Erythroblast (primary cell): Measurements from ENCODE around the gene RHOBTB1.

ENCODE experiments used
- GATA1 ChIP-seq: IDR thresholded peaks from 2 replicates; pipeline ENCODE4 v1.6.1; 2011; ENCODE audit warnings: low read depth, mild to moderate bottlenecking, control low read depth, low read length, moderate library complexity
- POLR2A ChIP-seq: IDR thresholded peaks from 2 replicates; pipeline ENCODE4 v1.6.1; 2011; ENCODE audit warnings: mild to moderate bottlenecking, low read length

- TF ChIP-seq GATA1: peak; percentile 11
- peak; percentile 25 for TF ChIP-seq POLR2A
These were observed 34.5 kb upstream of the RHOBTB1 start for GRCh38 chr10:60978287-60979115.
